HG03521 (cell line): Measurements from ENCODE around the gene MAML1.
"Not testable (repeated sequence)": the region's sequence is repeated elsewhere in the genome, so short reads cannot be mapped to it uniquely, and the experiment has no call there.

ENCODE experiments used
- ATAC-seq: cut with Tn5 transposase; IDR thresholded peaks from one replicate; pipeline ENCODE4 v1.9.1; 2021; ENCODE audit warnings: mild to moderate bottlenecking, moderate library complexity; ENCODE audit not compliant: unreplicated experiment

Gene MAML1

DNA sequence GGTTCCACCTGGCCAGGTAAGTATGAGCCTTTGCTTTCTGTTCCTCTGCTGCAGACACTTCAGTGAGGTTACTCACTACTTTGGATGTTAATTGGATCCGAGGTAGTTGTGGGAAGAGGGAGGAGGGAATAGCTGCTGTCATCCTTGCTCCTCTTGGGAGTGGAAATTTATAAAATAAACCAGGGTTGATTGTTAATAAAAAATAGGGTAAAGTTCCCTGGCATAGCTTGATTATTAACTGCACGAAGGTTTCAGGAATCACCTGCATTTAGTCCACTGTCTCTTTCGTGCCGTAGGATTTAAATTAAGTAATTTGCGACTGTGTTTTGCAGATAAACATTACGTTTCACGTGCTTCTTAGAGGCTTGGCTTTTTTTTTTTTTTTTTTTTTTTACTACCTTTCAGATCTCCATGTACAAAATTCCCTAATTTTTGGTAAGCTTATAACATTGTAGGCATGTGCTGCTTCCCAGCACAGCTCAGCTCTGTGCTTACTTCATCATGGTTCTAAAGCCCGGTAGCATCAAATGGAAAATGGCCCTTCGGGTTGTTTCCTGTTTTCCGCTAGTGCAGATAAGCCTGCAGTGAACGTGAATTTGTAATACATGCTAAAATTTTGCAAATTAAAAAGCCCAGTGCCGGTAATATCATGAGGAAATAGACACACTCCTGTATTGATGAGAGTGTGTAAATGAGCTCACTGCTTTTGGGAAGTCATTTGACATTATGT, 34.3 kb downstream of the MAML1 start:
- ATAC-seq, result no peak

DNA sequence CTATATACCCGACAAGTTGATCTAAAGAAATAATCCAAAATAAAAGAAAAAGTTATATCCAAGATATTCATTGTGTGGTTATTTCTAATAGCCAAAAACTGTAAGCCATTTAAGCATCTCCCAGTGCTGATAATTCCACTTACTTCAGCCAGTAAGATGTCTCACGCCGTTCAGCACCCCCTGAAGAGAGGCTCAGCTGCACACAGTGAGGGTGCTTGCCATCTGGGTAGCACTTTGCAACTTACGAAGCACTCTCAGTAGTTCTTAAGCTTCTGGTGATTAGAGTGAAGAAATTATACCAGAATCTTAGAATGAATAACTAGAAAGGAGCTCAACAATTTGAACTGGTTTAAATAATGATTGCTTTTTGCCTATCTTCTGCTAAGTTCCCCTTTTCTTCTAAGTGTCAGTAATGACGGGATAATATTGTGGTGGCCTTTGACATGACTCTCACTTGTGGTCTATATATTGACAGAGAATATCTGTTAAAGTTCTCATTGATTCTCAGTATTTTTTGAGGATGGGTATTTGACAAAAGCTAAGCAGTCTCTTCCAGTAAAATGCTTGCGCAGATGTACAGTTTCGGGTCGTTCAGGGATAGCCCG, 35.0 kb downstream of the MAML1 start:
- ATAC-seq, result no peak

DNA sequence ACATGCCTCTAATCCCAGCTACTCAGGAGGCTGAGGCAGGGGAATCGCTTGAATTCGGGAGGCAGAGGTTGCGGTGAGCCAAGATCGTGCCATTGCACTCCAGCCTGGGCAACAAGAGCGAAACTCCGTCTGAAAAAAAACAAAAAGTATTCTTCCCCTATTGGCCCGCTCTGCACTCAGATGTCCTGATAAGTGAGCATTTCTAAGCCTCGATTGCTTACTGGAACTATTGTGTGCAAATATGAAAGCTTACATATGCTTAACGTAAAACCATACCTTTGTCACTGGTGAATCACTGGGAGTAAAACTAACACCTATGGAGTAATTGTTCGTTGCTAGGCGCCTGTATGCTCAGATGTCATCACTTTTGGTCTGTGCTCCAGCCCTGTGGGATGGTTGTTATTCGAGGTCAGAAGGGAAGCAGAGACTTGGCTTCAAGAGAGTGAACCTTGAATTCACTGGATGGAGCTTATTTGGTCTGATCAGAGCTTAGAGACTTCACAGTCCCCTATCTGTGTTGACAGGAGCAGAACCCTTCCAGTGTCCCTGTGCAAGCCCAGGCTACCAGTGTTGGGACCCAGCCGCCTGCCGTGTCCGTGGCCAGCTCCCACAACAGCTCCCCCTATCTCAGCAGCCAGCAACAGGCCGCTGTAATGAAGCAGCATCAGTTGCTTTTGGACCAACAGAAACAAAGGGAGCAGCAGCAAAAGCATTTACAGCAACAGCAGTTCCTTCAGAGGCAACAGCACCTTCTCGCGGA, 35.9 kb downstream of the MAML1 start:
- no peak for ATAC-seq

DNA sequence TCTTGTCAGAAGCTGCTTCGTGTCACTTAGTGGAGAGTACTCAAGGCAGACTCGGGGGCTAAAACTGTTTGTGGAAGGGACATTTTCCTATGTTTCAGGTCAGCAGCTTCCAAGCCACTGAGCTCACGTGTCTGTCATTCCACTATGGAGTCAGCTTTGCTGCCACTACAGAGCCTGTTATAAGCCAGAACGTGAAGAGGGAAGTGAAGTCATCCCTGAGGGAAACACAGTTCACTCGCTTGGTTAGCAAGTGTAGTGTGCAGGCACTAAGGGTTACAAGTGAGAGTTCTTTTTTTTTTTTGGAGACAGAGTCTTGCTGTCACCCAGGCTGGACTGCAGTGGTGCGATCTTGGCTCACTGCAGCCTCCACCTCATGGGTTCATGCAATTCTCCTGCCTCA, 36.6 kb downstream of the MAML1 start:
- no peak for ATAC-seq

DNA sequence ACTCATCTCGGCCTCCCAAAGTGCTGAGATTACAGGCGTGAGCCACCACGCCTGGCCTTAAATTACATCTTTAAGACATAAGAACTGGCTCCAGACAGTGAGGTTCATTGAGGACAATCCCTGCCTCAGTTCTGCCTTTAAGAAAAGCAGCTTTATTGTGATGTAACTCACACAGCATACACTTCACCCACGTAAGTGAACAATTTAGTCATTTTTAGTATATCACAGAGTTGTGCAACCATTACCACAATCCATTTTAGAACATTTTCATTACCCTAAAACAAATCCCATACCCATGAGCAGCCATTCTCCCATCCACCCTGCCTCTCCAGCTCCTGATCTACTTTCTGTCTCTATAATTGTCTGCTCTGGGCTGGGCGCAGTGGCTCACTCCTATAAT, 37.2 kb downstream of the MAML1 start:
- no peak for ATAC-seq

DNA sequence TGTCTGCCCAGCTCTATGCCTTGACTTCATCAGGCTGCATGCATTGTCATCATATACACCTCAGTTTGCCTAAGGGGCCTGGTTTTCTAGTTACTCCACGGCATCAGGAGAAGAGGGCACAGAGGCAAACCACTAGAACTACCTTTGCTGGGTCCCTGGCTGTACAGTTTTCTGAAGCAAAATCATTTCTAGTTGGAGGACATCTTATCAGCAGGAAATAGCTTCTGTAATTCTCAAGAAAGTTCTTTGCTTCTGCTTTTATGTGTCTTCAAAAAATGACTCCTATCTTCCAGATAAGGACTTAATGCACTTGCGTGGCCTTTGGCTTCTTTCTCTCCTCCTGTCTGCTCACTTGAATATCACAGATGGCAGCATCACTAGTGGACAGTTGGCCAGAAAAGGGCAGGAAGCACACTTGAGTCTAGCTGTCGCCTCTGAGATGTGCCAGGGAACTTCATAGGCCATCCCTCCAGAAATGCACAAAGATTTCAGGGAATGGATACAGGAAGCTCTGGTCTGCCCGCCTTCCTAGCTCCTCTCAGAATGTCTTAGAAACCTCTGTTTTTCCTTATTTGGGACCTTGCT, 38.8 kb downstream of the MAML1 start:
- ATAC-seq, result no peak

DNA sequence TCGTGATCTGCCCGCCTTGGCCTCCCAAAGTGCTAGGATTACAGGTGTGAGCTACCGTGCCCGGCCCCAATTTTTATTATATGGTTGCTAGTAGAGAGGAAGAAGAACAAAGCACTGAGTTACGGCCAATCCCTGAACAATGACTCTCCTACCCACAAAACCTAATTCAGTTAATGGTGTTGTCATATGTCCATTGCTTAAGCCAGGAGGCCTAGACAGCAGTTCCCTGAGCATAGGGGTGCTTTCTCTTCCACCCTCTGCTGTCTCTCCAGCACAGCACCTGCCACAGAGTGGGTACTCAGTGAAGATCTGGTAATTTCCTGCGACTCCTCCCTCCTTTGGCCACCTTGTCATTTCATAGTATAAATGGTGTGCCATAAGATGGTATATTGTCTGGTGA, 39.7 kb downstream of the MAML1 start:
- ATAC-seq, result no peak

DNA sequence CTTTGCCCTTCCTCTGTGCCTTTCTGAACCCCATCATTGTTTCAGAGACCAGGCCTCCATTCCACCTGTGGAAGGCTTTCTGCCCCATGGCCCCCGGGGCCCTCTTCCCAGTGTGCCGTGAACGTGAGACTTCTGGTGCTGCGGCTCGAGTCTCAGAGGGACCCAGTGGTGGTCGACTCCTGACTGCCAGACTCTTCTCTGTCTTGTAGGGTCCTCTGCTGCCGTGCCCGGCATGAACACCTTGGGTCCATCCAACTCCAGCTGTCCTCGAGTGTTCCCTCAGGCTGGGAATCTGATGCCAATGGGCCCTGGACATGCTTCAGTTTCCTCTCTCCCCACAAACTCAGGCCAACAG, 41.0 kb downstream of the MAML1 start:
- ATAC-seq, result no peak

DNA sequence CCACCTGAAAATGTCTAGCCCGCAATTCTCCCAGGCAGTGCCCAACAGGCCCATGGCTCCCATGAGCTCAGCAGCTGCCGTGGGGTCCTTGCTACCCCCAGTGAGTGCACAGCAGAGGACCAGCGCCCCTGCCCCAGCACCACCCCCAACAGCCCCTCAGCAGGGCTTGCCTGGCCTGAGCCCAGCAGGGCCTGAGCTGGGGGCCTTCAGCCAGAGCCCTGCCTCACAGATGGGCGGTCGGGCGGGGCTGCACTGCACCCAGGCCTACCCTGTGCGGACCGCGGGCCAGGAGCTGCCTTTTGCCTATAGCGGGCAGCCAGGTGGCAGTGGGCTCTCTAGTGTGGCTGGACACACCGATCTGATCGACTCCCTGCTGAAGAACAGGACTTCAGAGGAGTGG, 41.8 kb downstream of the MAML1 start:
- no peak for ATAC-seq

DNA sequence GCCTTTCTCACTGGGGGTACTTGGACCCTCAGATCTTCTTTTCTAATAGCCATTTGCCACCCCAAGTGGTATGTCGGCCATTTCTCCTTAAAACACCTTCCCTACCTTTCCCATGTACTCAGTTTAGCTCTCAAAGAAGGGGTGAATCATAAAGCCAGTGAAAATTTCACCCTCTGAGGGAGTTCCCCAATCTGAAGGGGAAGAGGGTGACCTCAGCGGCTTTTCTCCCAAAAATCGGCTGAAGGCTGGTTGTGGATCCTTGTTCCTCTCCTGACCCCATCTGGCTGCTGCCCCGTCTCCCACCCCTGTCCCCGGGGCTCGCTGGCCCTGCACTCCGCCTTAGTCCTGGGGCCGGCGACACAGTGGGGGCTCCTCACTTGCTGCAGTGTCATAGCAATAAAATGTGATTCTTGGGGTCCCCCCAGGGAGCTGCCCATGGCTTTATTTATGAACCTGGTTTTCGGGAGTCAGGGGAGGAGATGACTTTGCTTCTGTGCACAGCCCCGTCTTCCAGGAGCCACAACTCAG, 43.9 kb downstream of the MAML1 start:
- no peak for ATAC-seq

DNA sequence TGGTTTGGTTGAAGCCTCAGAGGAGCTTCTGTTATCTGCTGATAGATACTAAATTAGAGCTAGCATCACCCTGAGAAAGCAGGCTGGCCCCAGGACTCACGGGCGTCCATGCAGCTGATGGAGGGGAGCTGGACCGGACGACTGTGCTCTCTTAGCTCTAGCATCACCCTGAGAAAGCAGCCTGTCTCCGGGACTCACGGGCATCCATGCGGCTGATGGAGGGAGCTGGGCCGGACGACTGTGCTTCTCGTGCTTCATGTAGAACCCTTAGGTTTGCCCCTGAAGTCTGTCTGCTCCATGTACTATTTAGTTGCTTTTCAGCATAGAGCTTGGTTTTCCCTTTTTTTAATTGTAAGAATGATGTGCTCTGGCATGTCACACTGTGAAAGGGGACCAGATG, 44.8 kb downstream of the MAML1 start:
- ATAC-seq, result no peak

DNA sequence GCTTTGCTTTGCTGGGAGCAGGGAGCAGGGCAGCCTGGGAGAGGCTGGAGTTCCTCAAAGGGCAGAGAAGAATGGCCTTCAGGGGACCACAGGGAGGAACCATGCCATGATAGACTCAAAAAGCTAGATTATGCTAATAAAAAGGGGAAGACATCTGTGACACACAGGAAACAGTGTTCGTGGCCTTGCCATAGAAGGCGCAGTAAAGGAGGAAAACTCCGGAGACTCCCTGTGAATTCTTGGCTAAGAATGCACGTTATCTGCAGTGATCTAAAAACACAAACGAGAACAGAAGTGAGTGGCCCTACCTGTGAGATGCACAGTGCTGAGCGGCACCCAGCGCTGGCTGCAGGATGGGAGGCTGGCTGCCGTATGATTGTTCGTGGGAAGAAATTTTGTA, 45.3 kb downstream of the MAML1 start:
- no peak for ATAC-seq

DNA sequence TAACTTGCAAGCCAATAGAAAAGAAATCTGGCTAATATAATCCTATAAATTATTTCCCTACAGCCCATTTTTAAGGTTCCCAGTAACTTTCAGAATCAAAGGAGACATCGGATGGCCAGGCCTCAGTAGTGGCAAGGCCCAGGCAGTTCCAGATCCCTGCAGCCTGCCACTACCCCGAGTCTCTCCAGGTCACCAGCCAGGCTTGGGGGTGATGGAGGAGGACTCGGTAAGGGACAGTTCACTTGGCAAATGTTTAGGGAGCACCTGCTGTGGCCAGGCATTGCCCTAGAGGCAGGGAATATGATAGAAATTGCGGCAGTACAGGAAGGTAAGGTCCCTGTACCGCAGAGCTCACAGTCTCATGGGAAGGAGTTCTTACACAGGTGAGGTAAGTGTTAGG, 46.0 kb downstream of the MAML1 start:
- no peak for ATAC-seq

DNA sequence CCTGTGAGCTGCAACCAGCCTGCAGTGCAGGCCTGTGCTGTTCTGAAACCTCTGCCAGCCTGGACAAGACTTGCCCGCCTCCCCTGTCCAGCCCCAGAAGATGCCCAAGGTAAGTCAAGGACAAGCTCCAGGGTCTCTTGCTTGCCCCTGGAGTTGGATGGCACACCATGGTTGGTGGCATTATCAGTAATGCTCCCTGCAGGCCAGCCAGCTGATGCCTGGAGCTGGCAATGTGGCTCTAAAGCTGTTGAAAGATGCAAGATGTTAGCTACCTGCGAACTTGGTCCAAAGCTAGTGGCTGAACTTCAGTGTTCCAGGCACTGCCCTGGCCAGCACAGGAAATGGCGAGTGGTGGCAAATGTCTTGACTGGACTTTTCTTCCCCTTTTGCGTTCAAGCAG, 47.2 kb downstream of the MAML1 start:
- no peak for ATAC-seq

DNA sequence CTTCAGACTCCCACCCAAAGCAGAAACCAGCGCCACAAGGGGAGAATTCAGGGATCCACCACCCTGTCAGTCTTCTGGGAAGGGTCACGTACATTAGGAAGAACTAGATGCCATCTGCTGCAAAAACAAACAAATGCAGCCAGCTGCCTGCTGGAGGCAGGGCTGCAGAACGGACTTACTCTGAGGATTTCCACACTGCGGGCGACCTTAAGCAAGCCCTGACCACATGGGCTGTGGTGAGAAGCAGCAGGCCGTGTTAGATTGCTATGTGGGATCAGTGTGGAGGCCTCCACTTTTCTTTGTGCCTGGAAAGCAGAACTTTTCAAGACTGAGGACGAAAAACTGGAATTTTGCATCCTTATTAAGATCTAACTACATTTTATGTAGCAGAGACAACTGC, 47.7 kb downstream of the MAML1 start:
- no peak for ATAC-seq

DNA sequence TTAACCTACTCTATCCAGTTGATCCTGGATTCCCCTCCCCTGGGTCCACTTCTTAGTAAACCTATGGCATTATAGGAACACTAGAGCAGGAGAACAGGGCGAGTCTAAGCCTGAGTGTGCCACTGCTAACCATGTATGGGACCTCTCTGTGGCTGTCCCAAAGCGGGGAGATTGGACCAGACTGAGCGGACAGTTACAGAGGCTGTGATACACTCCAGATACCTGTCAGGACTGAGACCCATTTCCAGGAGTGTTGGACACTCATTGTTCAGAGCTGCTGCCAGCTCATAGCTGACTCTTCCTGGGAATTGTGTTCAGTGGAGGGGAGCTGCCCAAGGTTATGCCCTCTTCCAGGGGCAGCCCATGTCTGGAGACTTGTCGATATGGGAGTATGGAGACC, 49.2 kb downstream of the MAML1 start:
- ATAC-seq, result no peak

DNA sequence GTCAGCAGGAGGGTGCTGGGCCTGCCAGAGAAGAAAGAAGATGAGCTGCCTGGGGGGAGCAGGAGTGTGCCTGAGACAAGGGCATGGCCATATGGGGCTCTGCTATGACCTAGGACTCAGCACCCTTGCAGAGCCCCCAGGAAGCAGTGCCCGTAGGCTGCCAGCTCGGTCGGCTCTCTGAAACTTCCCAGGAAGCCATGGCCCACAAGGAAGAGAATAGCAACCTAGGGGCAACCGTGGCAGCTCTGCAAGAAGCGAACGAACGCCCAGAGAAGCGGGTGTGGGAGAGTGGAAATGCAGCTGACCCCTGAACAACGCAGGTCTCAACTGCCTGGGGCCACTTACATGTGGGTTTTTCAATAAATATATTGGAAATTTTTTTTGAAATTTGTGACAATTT, 50.5 kb downstream of the MAML1 start:
- ATAC-seq, result no peak

DNA sequence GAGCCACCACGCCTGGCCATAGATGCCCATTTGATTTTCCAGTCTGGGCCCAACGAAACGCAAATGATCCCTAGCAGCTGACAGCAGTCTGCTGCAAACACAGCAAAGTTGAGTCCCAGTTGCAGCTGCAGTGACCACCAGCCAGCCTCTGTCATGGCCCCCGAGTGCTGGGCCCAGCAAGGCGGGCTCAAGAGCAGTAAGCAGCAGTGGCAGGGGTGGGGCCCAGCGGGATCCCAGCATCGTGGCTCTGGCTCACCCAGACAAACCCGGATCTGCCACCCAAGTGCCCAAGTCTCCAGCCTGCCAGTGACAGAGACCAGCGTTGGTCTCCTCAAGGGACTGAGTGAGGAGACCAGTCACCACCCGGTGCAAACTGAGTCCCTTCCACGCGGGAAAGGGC, 54.2 kb downstream of the MAML1 start:
- ATAC-seq, result no peak

DNA sequence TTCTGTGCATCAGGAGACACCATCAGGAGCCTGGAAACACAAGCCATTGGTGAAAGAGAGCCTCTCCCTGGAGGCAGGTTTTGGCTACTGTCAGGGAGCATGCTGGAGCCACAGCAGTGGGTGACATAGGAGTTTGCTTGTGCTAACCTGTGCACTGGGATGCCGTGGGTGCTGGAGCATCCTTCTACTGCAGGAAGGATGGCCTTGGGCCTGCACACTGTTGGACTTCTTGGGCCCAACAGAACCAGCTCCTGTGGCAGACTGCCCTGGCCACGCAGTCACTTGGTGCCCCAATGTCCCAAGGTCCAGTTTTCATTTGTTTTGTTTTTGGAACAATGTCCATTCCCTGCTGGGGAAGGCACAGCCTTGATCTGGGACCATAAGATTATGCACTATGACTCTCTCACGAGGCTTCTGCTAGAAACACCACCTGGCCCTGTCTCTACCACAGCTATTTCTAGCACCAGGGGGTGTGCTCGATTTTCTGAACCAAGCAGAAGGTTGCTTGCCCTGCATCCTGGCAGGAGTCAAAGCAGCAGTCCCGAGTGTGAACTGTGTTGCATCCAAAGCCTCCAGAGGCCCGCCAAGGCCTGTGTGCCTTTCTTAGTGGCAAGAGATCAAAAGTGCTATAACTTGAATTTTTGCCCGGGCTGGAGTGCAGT, 55.7 kb downstream of the MAML1 start:
- no peak for ATAC-seq

DNA sequence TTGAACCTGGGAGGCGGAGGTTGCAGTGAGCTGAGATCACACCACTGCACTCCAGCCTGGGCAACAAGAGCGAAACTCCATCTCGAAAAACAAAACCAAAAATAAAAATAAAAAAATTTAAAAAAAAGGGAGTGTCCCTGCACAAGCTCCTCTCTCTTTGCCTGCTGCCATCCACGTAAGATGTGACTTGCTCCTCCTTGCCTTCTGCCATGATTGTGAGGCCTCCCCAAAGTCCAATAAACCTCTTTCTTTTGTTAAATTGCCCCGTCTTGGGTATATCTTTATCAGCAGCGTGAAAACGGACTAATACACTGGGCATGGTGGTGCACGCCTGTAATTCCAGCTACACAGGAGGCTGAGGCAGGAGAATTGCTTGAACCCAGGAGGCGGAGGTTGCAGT, 56.7 kb downstream of the MAML1 start:
- not testable (repeated sequence) for ATAC-seq
